NCI-H2171 (cell line): ENCODE data around the gene TEKT2.

Experiments
- DNase-seq: peaks from one replicate; lab custom pipeline; 2025; lab: John Stamatoyannopoulos, UW

The TEKT2 gene

GRCh38 chr1:36087233-36088123, 3.6 kb downstream of the TEKT2 start:
- DNase-seq: no peak

GRCh38 chr1:36088265-36088576, 4.3 kb downstream of the TEKT2 start:
- DNase-seq: no peak

GRCh38 chr1:36088577-36089392, 4.9 kb downstream of the TEKT2 start, which contains the start of gene ADPRS:
TSS of gene ADPRS (plus strand) at chr1:36088892. CDS start at chr1:36088905, 13 bp downstream.
- peak; percentile 86 for DNase-seq

- no peak for DNase-seq
Observed at GRCh38 chr1:36089393-36090121, 5.7 kb downstream of the TEKT2 start.

GRCh38 chr1:36091141-36091540, 7.2 kb downstream of the TEKT2 start:
- no peak for DNase-seq

GRCh38 chr1:36091698-36092097, 7.8 kb downstream of the TEKT2 start:
- no peak for DNase-seq

- no peak for DNase-seq
Observed at GRCh38 chr1:36092166-36092797, 8.4 kb downstream of the TEKT2 start.

GRCh38 chr1:36092798-36093185, 8.9 kb downstream of the TEKT2 start:
- DNase-seq: no peak

- DNase-seq: no peak
Observed at GRCh38 chr1:36093226-36093625, 9.3 kb downstream of the TEKT2 start.

- no peak for DNase-seq
Observed at GRCh38 chr1:36093929-36094328, 10.0 kb downstream of the TEKT2 start.

- DNase-seq: no peak
Observed at GRCh38 chr1:36094621-36095061, 10.7 kb downstream of the TEKT2 start.

GRCh38 chr1:36095760-36096405, 12.0 kb downstream of the TEKT2 start:
- DNase-seq: no peak

GRCh38 chr1:36096500-36097432, 12.9 kb downstream of the TEKT2 start:
- peak; percentile 35 for DNase-seq

GRCh38 chr1:36097693-36098585, 14.0 kb downstream of the TEKT2 start:
- no peak for DNase-seq

- no peak for DNase-seq
Observed at GRCh38 chr1:36098650-36099365, 14.9 kb downstream of the TEKT2 start.

- DNase-seq: peak; percentile 74
Observed at GRCh38 chr1:36099681-36100341, 15.9 kb downstream of the TEKT2 start.

GRCh38 chr1:36100376-36100775, 16.5 kb downstream of the TEKT2 start:
- no peak for DNase-seq

- no peak for DNase-seq
Observed at GRCh38 chr1:36101546-36101945, 17.7 kb downstream of the TEKT2 start.
